Fibroblast of lung (primary cell): Measurements from ENCODE around the gene CLCNKB. TPM values are rescaled to one million over a fixed set of nuclear protein-coding genes. Genes with fewer than 3 reads are reported as not detected.
"Not testable (repeated sequence)": the region's sequence is repeated elsewhere in the genome, so short reads cannot be mapped to it uniquely, and the experiment has no call there.

Source experiments
- DNase-seq, 2 donors: peaks; one replicate each; pipeline versions ENCODE4 v3.0.0 to v3.0.0-alpha.2; 2010; ENCODE audit warnings: low read depth in 2 of 2
- H2AFZ ChIP-seq: 2 replicates; pipeline ENCODE4 v1.5.1; 2012; ENCODE audit warnings: low read length, control low read depth, inconsistent platforms
- H3K27ac ChIP-seq: 2 replicates; pipeline ENCODE4 v1.5.1; 2011; ENCODE audit warnings: low read length, control low read depth; ENCODE audit not compliant: insufficient read depth
- H3K27me3 ChIP-seq: 2 replicates; pipeline ENCODE4 v1.5.1; 2011; ENCODE audit warnings: mild to moderate bottlenecking, low read length; ENCODE audit not compliant: control insufficient read depth, insufficient read depth
- H3K36me3 ChIP-seq: 2 replicates; pipeline ENCODE4 v1.5.1; 2011; ENCODE audit warnings: low read length; ENCODE audit not compliant: control insufficient read depth, insufficient read depth
- H3K4me1 ChIP-seq: 2 replicates; pipeline ENCODE4 v1.5.1; 2011; ENCODE audit warnings: low read length; ENCODE audit not compliant: control insufficient read depth, insufficient read depth; ENCODE audit errors: extremely low read depth
- H3K4me2 ChIP-seq: 2 replicates; pipeline ENCODE4 v1.5.1; 2011; ENCODE audit warnings: low read length, control low read depth; ENCODE audit not compliant: insufficient read depth; ENCODE audit errors: extremely low read depth
- H3K4me3 ChIP-seq, 4 experiments: fragments of 200-600 bp in 1 of 4; sonication (generic) in 1 of 4; replicated peaks in 1 of 4; 2 replicates each; pipeline ENCODE4 v1.5.1; 2011 to 2016; ENCODE audit warnings: low read length in 4 of 4, low read depth in 3 of 4, mild to moderate bottlenecking in 3 of 4, control low read depth in 2 of 4, inconsistent platforms in 1 of 4, mixed read lengths in 1 of 4; ENCODE audit not compliant: insufficient read depth in 1 of 4; ENCODE audit errors: control extremely low read depth in 1 of 4
- H3K79me2 ChIP-seq: 2 replicates; pipeline ENCODE4 v1.5.1; 2012; ENCODE audit warnings: mild to moderate bottlenecking, low read length, inconsistent platforms; ENCODE audit not compliant: control insufficient read depth, insufficient read depth
- H3K9ac ChIP-seq: 2 replicates; pipeline ENCODE4 v1.5.1; 2011; ENCODE audit warnings: mild to moderate bottlenecking, low read length, control low read depth; ENCODE audit not compliant: insufficient read depth
- H3K9me3 ChIP-seq: 2 replicates; pipeline ENCODE4 v1.5.1; 2012; ENCODE audit warnings: low read depth, low read length; ENCODE audit not compliant: control insufficient read depth, insufficient read depth
- H4K20me1 ChIP-seq: 2 replicates; pipeline ENCODE4 v1.5.1; 2011; ENCODE audit warnings: low read length; ENCODE audit not compliant: control insufficient read depth, insufficient read depth; ENCODE audit errors: extremely low read depth
- EZH2 ChIP-seq: IDR thresholded peaks from 2 replicates; pipeline ENCODE4 v1.5.1; 2012; ENCODE audit warnings: low read length, control low read depth, mild to moderate bottlenecking; ENCODE audit errors: missing control alignments
- polyA plus RNA-seq, 2 donors: library from polyadenylated mRNA; depleted of rRNA in 1 of 2; stranded (reverse) in 1 of 2; unstranded in 1 of 2; fragments of >200 nt; gene quantifications; 2 replicates each; pipeline ENCODE4 v1.2.1, GENCODE V29; 2011 to 2012; ENCODE audit warnings: missing spikeins in 1 of 2
- total RNA-seq: library from RNA; depleted of rRNA; stranded (reverse); fragments of >200 nt; gene quantifications from 2 replicates; pipeline ENCODE4 v1.2.1, GENCODE V29; 2014
- TF ChIP-seq, protein P1 (sequence below), 2 donors: IDR thresholded peaks in 1 of 2; conservative IDR thresholded peaks in 1 of 2; 1 replicate in 1 of 2; 2 replicates in 1 of 2; pipeline ENCODE4 v1.5.1; 2011 to 2012; ENCODE audit warnings: low read length in 2 of 2, control low read depth in 1 of 2, inconsistent platforms in 1 of 2, low read depth in 1 of 2, mild to moderate bottlenecking in 1 of 2

CLCNKB gene
- total and polyA plus RNA-seq, 2 donors (not counting 1 experiment from before 2014, with no cell fraction given) = 0.09 to 0.33 TPM

DNA sequence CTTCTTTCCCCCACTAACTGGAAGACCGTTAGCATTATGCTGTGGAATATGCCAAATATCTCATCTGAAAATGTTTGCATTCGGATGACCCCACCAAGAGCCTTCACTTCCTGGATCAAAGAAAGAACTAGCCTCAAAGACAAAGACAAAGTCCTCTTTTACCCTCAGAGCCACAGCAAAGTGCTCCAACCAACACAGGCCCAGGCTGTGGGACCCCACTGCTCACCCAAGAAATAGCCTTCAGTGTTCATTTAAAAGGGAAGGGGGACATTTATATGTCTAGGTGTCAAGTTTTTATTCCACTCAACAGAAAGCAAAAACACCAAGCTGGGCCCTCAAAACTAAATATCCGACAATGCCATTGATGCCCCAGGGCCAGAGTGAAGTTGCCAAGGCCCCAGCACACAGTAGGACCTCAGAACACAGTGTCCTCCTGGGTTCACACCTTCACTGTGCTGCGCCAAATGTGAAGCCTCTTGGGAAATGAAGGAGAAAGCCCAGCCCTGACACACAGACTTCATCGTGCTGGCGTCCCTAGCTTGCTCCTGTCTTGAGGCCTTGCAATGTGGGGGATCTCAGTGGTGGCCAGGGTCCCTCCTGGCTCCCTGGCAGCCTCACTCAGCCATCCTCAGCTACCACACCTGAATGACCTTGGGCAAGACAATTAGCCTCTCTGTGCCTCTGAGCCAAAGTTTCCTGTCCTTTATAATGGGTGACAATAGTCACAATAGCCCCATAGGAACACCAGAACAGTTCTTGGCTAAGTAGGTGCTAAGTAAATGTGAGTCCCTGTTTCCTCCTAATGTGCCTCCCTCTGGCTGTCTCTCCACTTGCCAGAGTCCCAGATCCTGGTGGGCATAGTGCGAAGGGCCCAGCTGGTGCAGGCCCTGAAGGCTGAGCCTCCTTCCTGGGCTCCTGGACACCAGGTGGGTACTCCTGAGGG, 11.3 kb downstream of the CLCNKB start:
- TF ChIP-seq, protein P1, sequence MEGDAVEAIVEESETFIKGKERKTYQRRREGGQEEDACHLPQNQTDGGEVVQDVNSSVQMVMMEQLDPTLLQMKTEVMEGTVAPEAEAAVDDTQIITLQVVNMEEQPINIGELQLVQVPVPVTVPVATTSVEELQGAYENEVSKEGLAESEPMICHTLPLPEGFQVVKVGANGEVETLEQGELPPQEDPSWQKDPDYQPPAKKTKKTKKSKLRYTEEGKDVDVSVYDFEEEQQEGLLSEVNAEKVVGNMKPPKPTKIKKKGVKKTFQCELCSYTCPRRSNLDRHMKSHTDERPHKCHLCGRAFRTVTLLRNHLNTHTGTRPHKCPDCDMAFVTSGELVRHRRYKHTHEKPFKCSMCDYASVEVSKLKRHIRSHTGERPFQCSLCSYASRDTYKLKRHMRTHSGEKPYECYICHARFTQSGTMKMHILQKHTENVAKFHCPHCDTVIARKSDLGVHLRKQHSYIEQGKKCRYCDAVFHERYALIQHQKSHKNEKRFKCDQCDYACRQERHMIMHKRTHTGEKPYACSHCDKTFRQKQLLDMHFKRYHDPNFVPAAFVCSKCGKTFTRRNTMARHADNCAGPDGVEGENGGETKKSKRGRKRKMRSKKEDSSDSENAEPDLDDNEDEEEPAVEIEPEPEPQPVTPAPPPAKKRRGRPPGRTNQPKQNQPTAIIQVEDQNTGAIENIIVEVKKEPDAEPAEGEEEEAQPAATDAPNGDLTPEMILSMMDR (conservative IDR thresholded peaks at IDR 0.05 in 1 of 2, IDR thresholded peaks at IDR 0.05 in 1 of 2; ENCODE audit: low read depth in 1 of 2, low read length in 2 of 2) = no peak
- TF ChIP-seq EZH2 = no peak
- H2AFZ ChIP-seq = no peak overlapping the region

DNA sequence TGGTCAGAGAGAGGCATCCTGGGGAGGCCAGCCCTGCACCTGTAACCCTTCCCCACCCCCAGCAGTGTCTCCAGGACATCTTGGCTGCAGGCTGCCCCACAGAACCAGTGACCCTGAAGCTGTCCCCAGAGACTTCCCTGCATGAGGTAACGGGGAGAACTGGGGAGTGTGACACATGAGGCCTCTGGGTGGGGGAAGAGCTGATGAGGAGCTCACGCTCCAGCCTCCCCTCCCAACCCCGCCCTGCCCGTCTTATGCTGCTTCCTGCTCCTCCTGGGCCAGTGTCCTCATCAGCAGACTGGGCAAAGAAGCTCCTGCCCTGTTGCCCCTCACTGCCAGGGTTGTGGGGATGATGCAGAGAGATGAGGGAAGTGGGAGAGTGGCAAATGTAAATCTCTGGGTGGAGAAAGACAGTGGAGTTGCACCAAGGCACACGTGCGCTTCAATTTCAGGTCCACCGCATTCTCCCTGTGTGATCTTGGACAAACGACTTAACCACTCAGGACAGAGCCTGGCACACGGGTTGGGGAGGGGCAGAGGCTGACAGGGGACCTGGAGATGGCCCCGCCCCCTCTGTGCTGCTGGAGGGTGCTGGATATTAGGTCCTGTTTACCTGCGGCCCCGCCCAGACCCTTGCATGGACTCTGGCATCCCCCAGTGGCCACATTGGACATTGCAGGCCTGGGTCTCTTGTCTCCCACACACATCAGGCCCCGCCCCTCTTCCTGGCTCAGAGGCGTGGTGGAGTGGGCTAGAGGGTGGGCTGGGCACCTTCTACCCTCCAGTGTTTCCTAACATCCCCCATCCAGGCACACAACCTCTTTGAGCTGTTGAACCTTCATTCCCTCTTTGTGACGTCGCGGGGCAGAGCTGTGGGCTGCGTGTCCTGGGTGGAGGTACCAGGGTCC, 12.3 kb downstream of the CLCNKB start:
- Histone ChIP-seq H3K27me3 (no peaks in the 10 kb centered on the region), H3K4me2 (no peak overlapping the region), H3K9me3 (no peaks in the 10 kb centered on the region), H3K4me1 (no peaks in the 10 kb centered on the region), H3K36me3 (no peaks in the 10 kb centered on the region), H3K9ac (no peak overlapping the region), H2AFZ (no peak overlapping the region), H3K4me3 (no peak overlapping the region), H3K27ac (no peak overlapping the region), H3K79me2 (no peaks in the 10 kb centered on the region), H4K20me1 (no peaks in the 10 kb centered on the region)
- peak; percentile 62 to 76 for DNase-seq
- TF ChIP-seq, protein P1 (conservative IDR thresholded peaks at IDR 0.05 in 1 of 2, IDR thresholded peaks at IDR 0.05 in 1 of 2; ENCODE audit: low read depth in 1 of 2, low read length in 2 of 2) = peak; percentile 87 to 98
- no peak for TF ChIP-seq EZH2

More for the DNA sequence above, 11.3 kb downstream of the CLCNKB start:
- Histone ChIP-seq H4K20me1 (no peaks in the 10 kb centered on the region), H3K4me1 (no peaks in the 10 kb centered on the region), H3K79me2 (no peaks in the 10 kb centered on the region), H3K9me3 (no peaks in the 10 kb centered on the region), H3K36me3 (no peaks in the 10 kb centered on the region), H3K4me2 (no peak overlapping the region), H3K27me3 (no peaks in the 10 kb centered on the region), H3K9ac (no peak overlapping the region), H3K4me3 (no peak overlapping the region), H3K27ac (no peak overlapping the region)
- DNase-seq = no peak

DNA sequence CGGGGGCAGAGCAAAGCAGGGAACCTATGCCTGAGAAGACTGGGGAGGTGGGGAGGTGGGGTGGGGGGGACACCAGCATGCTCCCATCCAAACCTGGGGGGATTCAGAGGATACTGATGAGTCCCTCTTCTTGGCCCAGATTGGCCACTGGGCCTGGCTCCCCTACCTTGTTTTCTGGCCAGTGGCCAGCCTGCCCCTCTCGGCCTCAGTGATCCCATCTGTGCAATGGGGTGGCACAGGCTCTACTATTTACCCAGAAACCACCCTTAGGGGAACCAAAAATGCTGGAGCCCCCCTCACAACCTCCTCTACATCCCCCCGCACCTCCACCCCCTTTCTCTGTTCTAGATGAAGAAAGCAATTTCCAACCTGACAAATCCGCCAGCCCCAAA, 12.9 kb downstream of the CLCNKB start:
- H3K9ac ChIP-seq, H3K4me1 ChIP-seq, H3K27me3 ChIP-seq, H3K27ac ChIP-seq, H3K79me2 ChIP-seq, DNase-seq, H3K36me3 ChIP-seq, H3K9me3 ChIP-seq, H3K4me2 ChIP-seq, H2AFZ ChIP-seq, H4K20me1 ChIP-seq, H3K4me3 ChIP-seq: not testable (repeated sequence)

DNA sequence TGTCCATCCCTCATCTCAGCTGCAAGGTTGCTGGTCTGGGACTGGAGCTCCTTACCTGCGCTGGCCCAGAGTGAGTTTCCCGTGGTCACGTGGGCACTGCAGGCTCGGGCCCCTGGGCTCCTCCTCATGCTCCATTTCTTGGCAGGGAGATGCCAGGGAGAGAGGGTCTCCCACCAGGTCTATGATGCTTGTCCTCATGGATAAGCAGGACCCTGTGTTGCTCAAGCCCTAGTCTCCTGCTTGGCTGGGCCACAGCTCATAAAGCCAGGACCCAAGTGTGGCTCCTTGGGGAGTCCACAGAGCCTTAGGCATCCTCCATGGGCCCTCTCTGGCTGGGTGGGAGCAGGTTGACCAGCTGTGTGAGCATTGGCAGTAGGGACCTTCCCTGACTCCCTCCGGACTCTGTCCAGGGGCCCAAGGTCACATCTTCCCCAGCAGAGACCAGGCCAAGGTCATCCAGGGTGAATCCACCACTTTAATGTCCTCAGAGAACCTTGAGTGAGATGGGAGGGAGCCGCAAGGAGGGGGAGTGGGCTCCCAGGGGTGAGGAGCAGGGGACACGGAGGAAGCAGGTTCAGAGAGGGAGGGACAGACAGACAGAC, 13.8 kb downstream of the CLCNKB start:
- not testable (repeated sequence) for H4K20me1 ChIP-seq, H3K9me3 ChIP-seq, H3K27ac ChIP-seq, H3K9ac ChIP-seq, H2AFZ ChIP-seq, H3K79me2 ChIP-seq, H3K36me3 ChIP-seq, H3K4me2 ChIP-seq, DNase-seq, H3K27me3 ChIP-seq, H3K4me3 ChIP-seq, H3K4me1 ChIP-seq
